BLaER1 (cell line): ENCODE results near the gene PPM1B.
"Not testable (repeated sequence)": the region's sequence is repeated elsewhere in the genome, so short reads cannot be mapped to it uniquely, and the experiment has no call there.

Experiments used
- H3K27ac ChIP-seq: shearing (Covaris generic); formaldehyde crosslinking; 2 replicates; pipeline ENCODE4 v1.8.1; 2022
- H3K27me3 ChIP-seq: shearing (Covaris generic); formaldehyde crosslinking; 2 replicates; pipeline ENCODE4 v1.8.1; 2022
- H3K36me3 ChIP-seq: shearing (Covaris generic); formaldehyde crosslinking; 2 replicates; pipeline ENCODE4 v1.8.1; 2022
- H3K4me1 ChIP-seq: shearing (Covaris generic); formaldehyde crosslinking; 2 replicates; pipeline ENCODE4 v1.8.1; 2022
- H3K4me2 ChIP-seq: shearing (Covaris generic); formaldehyde crosslinking; 2 replicates; pipeline ENCODE4 v1.8.1; 2022
- H3K4me3 ChIP-seq: shearing (Covaris generic); formaldehyde crosslinking; 2 replicates; pipeline ENCODE4 v1.8.1; 2022
- H3K9ac ChIP-seq: shearing (Covaris generic); formaldehyde crosslinking; 2 replicates; pipeline ENCODE4 v1.8.1; 2022
- H3K9me3 ChIP-seq: shearing (Covaris generic); formaldehyde crosslinking; 2 replicates; pipeline ENCODE4 v1.8.1; 2022
- H4K20me1 ChIP-seq: shearing (Covaris generic); formaldehyde crosslinking; 2 replicates; pipeline ENCODE4 v1.8.1; 2022
- Cebpa-rat ChIP-seq: shearing (Covaris generic); IDR thresholded peaks from 2 replicates; pipeline ENCODE4 v1.8.1; 2022

The PPM1B gene

GRCh38 chr2:44168681-44169154 is at the start of gene PPM1B:
PPM1B (plus strand) TSS chr2:44168875; CDS start chr2:44201200, 32,325 bp downstream.
- Histone ChIP-seq H3K27me3 (no peaks in the 10 kb centered on the region), H3K4me1 (peaks cover 24% of the 10 kb centered on the region), H3K9ac (peak within 1 kb of the TSS; percentile 95), H3K4me3 (peak within 1 kb of the TSS; percentile 92), H3K36me3 (peaks cover 7% of the 10 kb centered on the region; the same call in 1 of the 2 replicates), H3K9me3 (peaks cover 27% of the 10 kb centered on the region), H3K27ac (peak within 1 kb of the TSS; percentile 89), H4K20me1 (peaks cover 49% of the 10 kb centered on the region), H3K4me2 (peak within 1 kb of the TSS; percentile 89)
- TF ChIP-seq Cebpa-rat = no peak

- H3K27me3 ChIP-seq = no peaks in the 10 kb centered on the region
- no peak for TF ChIP-seq Cebpa-rat
- H3K9me3 ChIP-seq = peaks cover 7% of the 10 kb centered on the region; the same call in 1 of the 2 replicates
- no peak overlapping the region for H3K27ac ChIP-seq
- no peaks in the 10 kb centered on the region for H4K20me1 ChIP-seq
- no peaks in the 10 kb centered on the region; the same call in 1 of the 2 replicates for H3K36me3 ChIP-seq
- peaks cover 51% of the 10 kb centered on the region for H3K4me1 ChIP-seq
- peak overlapping the region; percentile 68 for H3K4me2 ChIP-seq
- no peak overlapping the region for H3K4me3 ChIP-seq
- H3K9ac ChIP-seq = no peak overlapping the region
Observed at GRCh38 chr2:44119878-44120277, 48.8 kb upstream of the PPM1B start.

- Histone ChIP-seq H4K20me1 (no peaks in the 10 kb centered on the region), H3K4me1 (peaks cover 57% of the 10 kb centered on the region), H3K4me3 (no peak overlapping the region), H3K9ac (no peak overlapping the region), H3K4me2 (peak overlapping the region; percentile 68), H3K9me3 (peaks cover 8% of the 10 kb centered on the region; the same call in 1 of the 2 replicates), H3K27me3 (no peaks in the 10 kb centered on the region), H3K36me3 (no peaks in the 10 kb centered on the region; the same call in 1 of the 2 replicates), H3K27ac (0 out of 2 replicates have a peak overlapping the region, but pooled peaks have one; percentile 8)
- TF ChIP-seq Cebpa-rat = no peak
Observed at GRCh38 chr2:44120428-44120827, 48.2 kb upstream of the PPM1B start.

- Histone ChIP-seq H3K36me3 (no peaks in the 10 kb centered on the region; the same call in 1 of the 2 replicates), H3K27me3 (no peaks in the 10 kb centered on the region), H3K9me3 (peaks cover 8% of the 10 kb centered on the region; the same call in 1 of the 2 replicates), H4K20me1 (no peaks in the 10 kb centered on the region), H3K27ac (0 out of 2 replicates have a peak overlapping the region, but pooled peaks have one; percentile 11), H3K9ac (no peak overlapping the region), H3K4me2 (peak overlapping the region; percentile 66), H3K4me1 (peaks cover 68% of the 10 kb centered on the region), H3K4me3 (no peak overlapping the region)
- TF ChIP-seq Cebpa-rat = no peak
Observed at GRCh38 chr2:44121899-44122298, 46.8 kb upstream of the PPM1B start.

GRCh38 chr2:44124500-44124899 is 44.2 kb upstream of the PPM1B start:
- TF ChIP-seq Cebpa-rat = no peak
- Histone ChIP-seq H3K4me2 (no peak overlapping the region), H3K4me1 (peaks cover 64% of the 10 kb centered on the region), H3K27ac (no peak overlapping the region), H3K36me3 (no peaks in the 10 kb centered on the region; the same call in 1 of the 2 replicates), H3K9me3 (peaks cover 8% of the 10 kb centered on the region; the same call in 1 of the 2 replicates), H4K20me1 (no peaks in the 10 kb centered on the region), H3K9ac (no peak overlapping the region), H3K4me3 (no peak overlapping the region; the same call in 1 of the 2 replicates), H3K27me3 (no peaks in the 10 kb centered on the region)

GRCh38 chr2:44126106-44126797 is 42.4 kb upstream of the PPM1B start:
- Histone ChIP-seq H3K4me3 (no peak overlapping the region), H3K27me3 (no peaks in the 10 kb centered on the region), H3K4me2 (no peak overlapping the region), H3K36me3 (no peaks in the 10 kb centered on the region; the same call in 1 of the 2 replicates), H3K4me1 (peaks cover 46% of the 10 kb centered on the region), H3K9ac (no peak overlapping the region), H3K9me3 (peaks cover 8% of the 10 kb centered on the region; the same call in 1 of the 2 replicates), H4K20me1 (no peaks in the 10 kb centered on the region), H3K27ac (no peak overlapping the region)
- no peak for TF ChIP-seq Cebpa-rat

- Histone ChIP-seq H3K9me3 (peaks cover 10% of the 10 kb centered on the region), H3K27me3 (no peaks in the 10 kb centered on the region), H3K4me1 (peaks cover 11% of the 10 kb centered on the region), H3K27ac (no peak overlapping the region), H3K9ac (no peak overlapping the region), H3K4me3 (no peak overlapping the region), H3K4me2 (no peak overlapping the region), H4K20me1 (no peaks in the 10 kb centered on the region), H3K36me3 (no peaks in the 10 kb centered on the region)
- no peak for TF ChIP-seq Cebpa-rat
Observed at GRCh38 chr2:44130441-44130840, 38.2 kb upstream of the PPM1B start.

GRCh38 chr2:44131177-44131576 is 37.5 kb upstream of the PPM1B start:
- Histone ChIP-seq H3K9ac (no peak overlapping the region), H3K9me3 (peaks cover 10% of the 10 kb centered on the region), H3K4me3 (no peak overlapping the region), H3K27ac (no peak overlapping the region), H3K4me2 (no peak overlapping the region), H3K36me3 (no peaks in the 10 kb centered on the region), H3K4me1 (peaks cover 3% of the 10 kb centered on the region; the same call in 1 of the 2 replicates), H4K20me1 (no peaks in the 10 kb centered on the region), H3K27me3 (no peaks in the 10 kb centered on the region)
- no peak for TF ChIP-seq Cebpa-rat

GRCh38 chr2:44133602-44134001 is 35.1 kb upstream of the PPM1B start:
- not testable (repeated sequence) for H3K4me2 ChIP-seq, H3K36me3 ChIP-seq, H3K9me3 ChIP-seq, H3K9ac ChIP-seq, H3K4me1 ChIP-seq, H3K27me3 ChIP-seq, H3K27ac ChIP-seq, H3K4me3 ChIP-seq, H4K20me1 ChIP-seq

- Histone ChIP-seq H3K9ac (no peak overlapping the region), H3K9me3 (peaks cover 10% of the 10 kb centered on the region), H3K4me2 (no peak overlapping the region), H3K36me3 (no peaks in the 10 kb centered on the region), H3K27me3 (no peaks in the 10 kb centered on the region), H3K4me1 (no peaks in the 10 kb centered on the region), H3K4me3 (no peak overlapping the region), H3K27ac (no peak overlapping the region), H4K20me1 (no peaks in the 10 kb centered on the region)
- TF ChIP-seq Cebpa-rat = no peak
Observed at GRCh38 chr2:44134848-44135247, 33.8 kb upstream of the PPM1B start.
